CD14-positive monocyte (primary cell): ENCODE results near the gene ATP6AP2. TPM values are rescaled to one million over a fixed set of nuclear protein-coding genes. Genes with fewer than 3 reads are reported as not detected.

Source experiments
- DNase-seq, 3 donors: peaks; one replicate each; pipeline ENCODE4 v3.0.0-alpha.2; 2011 to 2022
- H2AFZ ChIP-seq: 2 replicates; pipeline ENCODE4 v1.6.0; 2012; ENCODE audit warnings: mild to moderate bottlenecking, low read depth, low read length, inconsistent platforms; ENCODE audit not compliant: insufficient read depth, poor library complexity, severe bottlenecking
- H3K27ac ChIP-seq, 2 donors: 1 replicate in 1 of 2; 2 replicates in 1 of 2; pipeline ENCODE4 v1.5.1; 2012 to 2013; ENCODE audit warnings: low read length in 2 of 2, control low read depth in 1 of 2, inconsistent platforms in 1 of 2, low read depth in 1 of 2, mild to moderate bottlenecking in 1 of 2
- H3K27me3 ChIP-seq, 2 donors: one replicate each; pipeline versions ENCODE4 v1.6.0 to v1.6.1; 2011 to 2013; ENCODE audit warnings: low read length in 2 of 2; ENCODE audit not compliant: control insufficient read depth in 2 of 2, insufficient read depth in 2 of 2
- H3K36me3 ChIP-seq, 2 donors: replicated peaks in 1 of 2; 1 replicate in 1 of 2; 2 replicates in 1 of 2; pipeline versions ENCODE4 v1.5.1 to v1.6.1; 2012 to 2013; ENCODE audit warnings: low read length in 2 of 2, control low read depth in 1 of 2, inconsistent platforms in 1 of 2, mild to moderate bottlenecking in 1 of 2; ENCODE audit not compliant: insufficient read depth in 2 of 2, control insufficient read depth in 1 of 2
- H3K4me1 ChIP-seq, 2 donors: 1 replicate in 1 of 2; 2 replicates in 1 of 2; pipeline versions ENCODE4 v1.5.1 to v1.6.1; 2012 to 2013; ENCODE audit warnings: low read length in 2 of 2, control low read depth in 1 of 2, inconsistent platforms in 1 of 2, mild to moderate bottlenecking in 1 of 2, moderate library complexity in 1 of 2; ENCODE audit not compliant: insufficient read depth in 2 of 2, control insufficient read depth in 1 of 2
- H3K4me2 ChIP-seq: replicated peaks from 2 replicates; pipeline ENCODE3; 2012; ENCODE audit warnings: low read length, moderate library complexity, mild to moderate bottlenecking; ENCODE audit not compliant: poor library complexity, severe bottlenecking; ENCODE audit errors: extremely low read depth
- H3K4me3 ChIP-seq, 3 experiments: fragments of 200-600 bp in 1 of 3; sonication (generic) in 1 of 3; replicated peaks in 1 of 3; 1 replicate in 2 of 3; 2 replicates in 1 of 3; pipeline ENCODE4 v1.5.1; 2011 to 2013; ENCODE audit warnings: low read length in 3 of 3, mild to moderate bottlenecking in 3 of 3, control low read depth in 2 of 3, low read depth in 2 of 3, inconsistent platforms in 1 of 3, moderate library complexity in 1 of 3
- H3K79me2 ChIP-seq: 2 replicates; pipeline ENCODE4 v1.6.0; 2012; ENCODE audit warnings: mild to moderate bottlenecking, control low read depth, inconsistent platforms, low read length, moderate library complexity; ENCODE audit not compliant: insufficient read depth
- H3K9ac ChIP-seq: 2 replicates; pipeline ENCODE4 v1.6.0; 2017; ENCODE audit warnings: low read length, mild to moderate bottlenecking; ENCODE audit not compliant: insufficient read depth, poor library complexity, severe bottlenecking
- H3K9me3 ChIP-seq, 2 donors: replicated peaks in 1 of 2; 1 replicate in 1 of 2; 2 replicates in 1 of 2; pipeline versions ENCODE4 v1.5.1 to v1.6.1; 2012 to 2013; ENCODE audit warnings: low read length in 2 of 2, control low read depth in 1 of 2; ENCODE audit not compliant: control insufficient read depth in 1 of 2, insufficient read depth in 1 of 2
- H4K20me1 ChIP-seq: 2 replicates; pipeline ENCODE4 v1.6.0; 2012; ENCODE audit warnings: mild to moderate bottlenecking, low read length, control low read depth, moderate library complexity; ENCODE audit not compliant: insufficient read depth
- H3K27ac Mint-ChIP-seq, 7 donors: one replicate each; pipeline ENCODE4 v1.8.0; 2020; ENCODE audit warnings: mild to moderate bottlenecking in 7 of 7, mixed read lengths in 7 of 7, moderate library complexity in 6 of 7, inconsistent platforms in 2 of 7
- H3K27me3 Mint-ChIP-seq, 3 donors: one replicate each; pipeline ENCODE4 v1.8.0; 2021 to 2022; ENCODE audit warnings: low read depth in 3 of 3, mild to moderate bottlenecking in 3 of 3, mixed read lengths in 3 of 3, moderate library complexity in 3 of 3, inconsistent platforms in 1 of 3
- H3K36me3 Mint-ChIP-seq, 2 donors: one replicate each; pipeline ENCODE4 v1.8.0; 2020; ENCODE audit warnings: mixed read lengths in 2 of 2, inconsistent platforms in 1 of 2, mild to moderate bottlenecking in 1 of 2
- H3K4me1 Mint-ChIP-seq: one replicate; pipeline ENCODE4 v1.8.0; 2020; ENCODE audit warnings: mild to moderate bottlenecking, mixed read lengths
- H3K4me3 Mint-ChIP-seq, 2 donors: one replicate each; pipeline ENCODE4 v1.8.0; 2020; ENCODE audit warnings: mild to moderate bottlenecking in 2 of 2, mixed read lengths in 2 of 2, moderate library complexity in 1 of 2
- H3K9me3 Mint-ChIP-seq, 7 donors: one replicate each; pipeline ENCODE4 v1.8.0; 2020 to 2022; ENCODE audit warnings: mixed read lengths in 7 of 7, mild to moderate bottlenecking in 6 of 7, moderate library complexity in 6 of 7, inconsistent platforms in 2 of 7
- CTCF ChIP-seq: fragments of 200-600 bp; IDR thresholded peaks from one replicate; pipeline ENCODE4 v1.8.0; 2022; ENCODE audit warnings: antibody characterized with exemption, mild to moderate bottlenecking
- WGBS: methylation state at CpG from one replicate; pipeline ENCODE4 v1.1.5; 2013; ENCODE audit warnings: missing lambda C conversion rate; ENCODE audit not compliant: insufficient coverage; 5-methylcytosine and 5-hydroxymethylcytosine counted together
- intact Hi-C, 2 donors: fragments of 100-400 bp; cut with micrococcal nuclease; formaldehyde crosslinking; loops; one replicate each; pipeline versions ENCODE4 v1.15.0 to v1.15.1; 2023
- polyA plus RNA-seq, 3 donors: library from polyadenylated mRNA; depleted of rRNA in 1 of 3; unstranded in 2 of 3; stranded (reverse) in 1 of 3; fragments of 300-500 nt in 2 of 3; fragments of >200 nt in 1 of 3; fragmentation: Illumina TruSeq in 2 of 3; gene quantifications; 1 replicate in 2 of 3; 2 replicates in 1 of 3; pipeline ENCODE4 v1.2.3, GENCODE V29; 2012 to 2021

The ATP6AP2 gene
- polyA plus RNA-seq, 3 donors = 332 to 497 (median 430) TPM

- H3K4me3 Mint-ChIP-seq = no peak overlapping the region
- peaks cover 0 to 6% (median 0%) of the 10 kb centered on the region in 7 donors for H3K9me3 Mint-ChIP-seq
- DNase-seq = no peak
- no peak overlapping the region for H3K27ac Mint-ChIP-seq
- intact Hi-C loops = loop anchor here in 1 of 2 donors (5.0 to 10.0 kb wide), 3 partner anchors 45 to 253 kb away; partner anchors contain the start of gene CXorf38
- no peak overlapping the region for H2AFZ ChIP-seq
- H3K27ac ChIP-seq = no peak overlapping the region
- no peaks in the 10 kb centered on the region for H3K79me2 ChIP-seq
- H3K36me3 Mint-ChIP-seq = no peaks in the 10 kb centered on the region
- no peaks in the 10 kb centered on the region for H3K9me3 ChIP-seq
- H3K9ac ChIP-seq = no peak overlapping the region
- peaks cover 0 to 32% of the 10 kb centered on the region in 2 donors for H3K27me3 ChIP-seq
- H3K36me3 ChIP-seq = no peaks in the 10 kb centered on the region
- TF ChIP-seq CTCF = no peak
- H3K4me1 Mint-ChIP-seq = peaks cover 27% of the 10 kb centered on the region
- peaks cover 0 to 57% (median 1%) of the 10 kb centered on the region in 3 donors for H3K27me3 Mint-ChIP-seq
- no peak overlapping the region for H3K4me2 ChIP-seq
- peaks cover 24% of the 10 kb centered on the region in 2 donors for H3K4me1 ChIP-seq
- H3K4me3 ChIP-seq = no peak overlapping the region
- no peaks in the 10 kb centered on the region for H4K20me1 ChIP-seq
- 86% methylated on average over 6 of the region's 10 CpGs for WGBS
Observed at GRCh38 chrX:40542208-40542607, 38.6 kb upstream of the ATP6AP2 start.

GRCh38 chrX:40542972-40543371 lies 37.8 kb upstream of the ATP6AP2 start:
- no peaks in the 10 kb centered on the region for H3K36me3 Mint-ChIP-seq
- H4K20me1 ChIP-seq = no peaks in the 10 kb centered on the region
- no CpG with 5 or more reads among the region's 4 CpGs for WGBS

More at GRCh38 chrX:40542972-40543371, 37.8 kb upstream of the ATP6AP2 start:
- no peak for DNase-seq
- Histone ChIP-seq H3K36me3 (no peaks in the 10 kb centered on the region), H3K4me1 (peaks cover 24% of the 10 kb centered on the region in 2 donors), H3K79me2 (no peaks in the 10 kb centered on the region), H3K9ac (no peak overlapping the region), H2AFZ (no peak overlapping the region), H3K9me3 (no peaks in the 10 kb centered on the region), H3K4me2 (no peak overlapping the region), H3K4me3 (no peak overlapping the region), H3K27me3 (peaks cover 0 to 30% of the 10 kb centered on the region in 2 donors), H3K27ac (no peak overlapping the region)
- no peak overlapping the region for H3K4me3 Mint-ChIP-seq
- intact Hi-C loops = loop anchor here in 1 of 2 donors (5.0 to 10.0 kb wide), 3 partner anchors 44 to 252 kb away; partner anchors contain the start of gene CXorf38
- no peak overlapping the region for H3K27ac Mint-ChIP-seq
- H3K27me3 Mint-ChIP-seq = peaks cover 0 to 55% (median 1%) of the 10 kb centered on the region in 3 donors
- H3K4me1 Mint-ChIP-seq = peaks cover 27% of the 10 kb centered on the region
- TF ChIP-seq CTCF = no peak
- peaks cover 0 to 6% (median 0%) of the 10 kb centered on the region in 7 donors for H3K9me3 Mint-ChIP-seq
